GM18868 (cell line): ENCODE data around the gene PLOD3.

Experiments
- ATAC-seq: cut with Tn5 transposase; IDR thresholded peaks from one replicate; pipeline ENCODE4 v1.9.1; 2021; ENCODE audit warnings: mild to moderate bottlenecking, moderate library complexity; ENCODE audit not compliant: unreplicated experiment

The PLOD3 gene

DNA sequence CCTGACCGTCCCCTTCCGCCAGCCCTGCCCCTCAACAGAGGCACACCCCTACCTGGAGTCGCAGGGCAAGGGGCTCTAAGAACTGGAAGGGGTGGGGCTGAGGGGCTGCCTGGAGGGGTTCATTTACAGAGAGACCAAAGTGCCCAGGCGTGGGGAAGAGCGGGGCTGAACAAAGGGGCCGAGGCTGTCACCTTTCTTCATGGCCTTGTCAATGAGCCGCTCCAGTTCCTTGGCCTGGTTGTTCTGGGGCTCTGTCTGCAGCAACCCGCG is 22.5 kb upstream of the PLOD3 start:
- no peak for ATAC-seq

DNA sequence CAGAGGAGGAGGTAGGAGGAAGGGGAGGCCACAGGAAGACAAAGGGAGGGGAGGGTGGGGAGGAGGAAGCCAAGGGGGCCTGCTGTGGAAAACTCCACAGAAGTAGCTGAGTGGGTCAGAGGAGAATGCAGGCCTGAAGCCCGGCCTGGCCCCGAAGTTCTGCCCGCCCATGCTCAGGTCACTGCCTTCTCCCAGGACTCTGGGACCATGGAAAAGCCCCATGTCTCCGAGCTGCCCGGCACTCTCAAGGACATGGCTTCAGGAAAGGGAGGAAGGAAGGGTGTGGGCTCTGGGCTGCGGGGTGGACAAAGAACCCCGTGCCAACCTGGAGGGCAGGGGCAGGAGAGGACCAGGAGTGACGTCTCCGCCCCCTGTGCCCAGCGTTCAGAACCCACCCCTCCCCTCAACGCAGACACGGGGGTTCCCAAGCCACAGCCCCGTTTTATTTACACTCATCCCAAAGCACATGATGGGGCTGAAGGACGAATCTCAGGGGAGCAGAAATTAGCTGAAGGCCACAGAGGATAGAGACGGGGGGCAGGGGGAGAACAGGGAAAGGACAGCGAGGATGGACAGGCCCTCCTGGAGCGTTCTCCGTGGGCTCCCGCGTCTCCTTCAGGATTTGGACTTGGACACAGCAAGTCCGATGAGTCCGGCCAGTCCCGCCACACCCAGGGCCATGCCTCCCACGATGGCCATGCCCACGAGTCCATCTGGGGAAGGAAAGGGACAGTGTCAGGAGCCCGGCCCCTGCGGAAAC is 22.0 kb upstream of the PLOD3 start:
- ATAC-seq = no peak

DNA sequence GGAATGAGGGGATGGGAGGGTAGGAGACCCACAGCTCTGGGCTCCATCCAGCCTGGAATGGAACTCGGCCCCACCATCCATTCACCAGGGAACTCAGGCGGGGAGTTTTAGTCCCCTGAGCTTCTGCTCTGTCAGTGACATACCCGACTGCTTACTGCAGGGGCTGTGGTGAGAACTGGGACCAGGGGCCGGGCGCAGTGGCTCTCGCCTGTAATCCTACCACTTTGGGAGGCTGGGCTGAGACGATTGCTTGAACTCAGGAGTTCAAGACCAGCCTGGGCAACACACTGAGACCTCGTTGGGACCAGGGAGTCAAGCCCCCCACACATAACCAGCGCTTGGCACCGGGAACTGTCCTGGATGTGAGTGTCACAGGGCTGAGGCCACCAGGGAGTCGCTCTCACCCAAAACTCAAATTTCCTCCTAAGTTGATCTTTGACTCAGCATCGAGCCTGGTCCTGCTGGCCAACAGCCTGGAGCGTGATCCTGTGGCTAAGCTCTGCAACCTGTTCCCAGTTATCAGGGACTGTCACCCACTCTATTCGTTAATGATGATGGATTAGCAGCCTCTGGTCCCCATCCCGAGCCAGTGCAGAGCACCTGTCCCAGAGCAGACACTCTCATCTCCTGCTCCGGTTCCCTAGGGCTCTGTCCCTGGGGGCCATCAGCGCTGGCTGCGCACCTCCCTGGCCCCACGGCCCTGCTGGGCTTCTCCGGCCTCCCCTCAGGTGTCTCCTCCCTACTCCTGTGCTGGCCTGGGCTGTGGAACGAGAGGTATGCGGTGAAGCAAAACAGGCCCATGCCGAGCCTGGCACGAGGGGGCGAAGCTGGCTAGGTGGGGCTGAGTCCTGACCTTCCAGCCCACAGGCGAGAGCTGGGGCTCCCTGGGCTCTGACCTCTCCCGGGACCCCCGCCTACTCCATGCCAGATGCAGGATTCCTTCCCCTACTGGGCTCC is 21.1 kb upstream of the PLOD3 start:
- ATAC-seq = no peak

DNA sequence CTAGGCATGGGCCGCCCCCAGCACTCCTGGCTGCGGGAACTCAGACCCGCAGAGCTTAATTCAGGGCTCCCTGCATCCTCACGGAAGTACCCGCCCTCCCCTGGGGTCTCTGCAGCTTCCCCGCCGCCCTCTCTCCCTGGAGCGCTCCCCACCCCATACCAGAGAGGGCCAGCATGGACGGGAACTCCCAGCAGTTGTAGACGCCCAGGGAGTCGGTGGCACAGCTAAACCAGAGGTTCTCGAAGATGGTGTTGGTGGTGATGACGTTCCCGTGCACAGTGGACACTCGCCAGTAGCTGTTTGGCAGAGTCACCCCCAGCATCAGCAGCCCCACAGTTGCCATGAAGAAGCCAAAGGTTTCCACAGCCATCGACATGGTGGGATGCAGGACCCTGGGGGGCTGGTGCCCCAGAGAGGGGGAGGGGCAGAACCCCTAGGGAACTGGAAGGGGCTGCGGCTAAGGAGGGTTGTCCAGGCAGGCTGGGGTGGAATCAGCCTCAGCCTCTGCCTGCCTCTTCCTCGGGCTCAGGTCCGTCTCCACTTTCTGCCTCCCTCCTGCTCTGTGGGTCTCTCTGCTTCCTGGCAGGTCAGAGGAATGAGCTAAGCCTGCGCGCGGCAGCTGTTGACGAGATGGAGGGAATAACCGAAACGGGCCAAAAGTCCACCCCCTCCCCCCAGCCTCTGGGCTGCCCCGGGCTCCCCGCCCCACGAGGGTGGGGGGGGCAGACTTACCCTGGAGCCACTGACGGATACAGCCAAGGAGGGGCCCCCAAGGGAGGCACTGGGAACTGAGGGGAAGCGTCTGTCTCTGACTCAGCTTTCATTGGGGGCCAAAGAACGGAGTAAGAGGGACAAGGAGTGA is 20.1 kb upstream of the PLOD3 start, which contains the start of gene CLDN15:
Gene CLDN15 (minus strand): TSS at position 597 of the 862 bp plus-strand sequence. CDS start 221 bp downstream, at position 376.
- ATAC-seq = no peak

DNA sequence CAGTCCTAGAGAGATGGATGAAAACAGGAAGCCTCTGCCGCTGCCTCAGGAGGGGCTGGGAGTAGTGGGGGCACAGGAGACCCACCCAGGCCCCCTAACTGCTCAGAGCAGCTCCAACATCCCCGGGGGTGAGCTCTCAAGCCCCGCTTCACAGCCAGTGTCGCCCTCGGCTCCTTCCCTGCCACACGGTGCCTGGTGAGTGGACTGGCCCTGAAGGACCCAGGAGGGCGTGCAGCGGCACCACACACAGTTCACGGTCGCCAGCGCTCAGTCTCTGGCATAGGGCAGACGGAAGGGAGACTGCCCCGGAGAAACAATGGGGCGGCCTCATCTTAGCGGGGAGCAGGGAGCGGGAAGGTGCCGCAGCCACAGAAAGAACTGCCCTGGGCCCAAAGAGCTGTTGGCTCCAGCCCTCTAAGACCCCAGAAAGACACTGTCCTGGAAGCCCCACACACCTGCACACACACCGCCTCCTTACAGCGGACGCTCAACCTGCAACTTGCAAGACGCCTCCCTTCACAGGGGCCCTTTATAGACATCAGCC is 19.0 kb upstream of the PLOD3 start:
- no peak for ATAC-seq

DNA sequence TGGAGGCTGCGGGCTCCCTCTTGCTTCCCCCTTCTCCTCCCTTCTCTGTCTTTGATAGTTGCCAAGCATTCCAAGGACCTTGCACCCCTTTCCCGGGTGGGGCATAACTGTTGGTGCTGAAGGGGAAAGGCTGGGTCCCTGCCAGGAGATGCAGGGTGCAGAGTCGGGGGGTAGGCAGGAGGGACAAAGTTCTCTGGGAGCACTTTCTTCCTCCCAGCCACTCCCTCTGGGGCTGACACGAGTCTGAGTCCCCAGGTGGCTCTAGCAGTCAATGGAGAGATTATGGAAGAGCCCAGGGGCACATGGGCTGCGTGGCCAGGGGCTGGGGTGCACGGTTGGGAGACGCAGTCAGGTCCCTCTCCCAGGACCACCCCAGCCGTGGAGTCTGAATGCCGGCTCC is 18.1 kb upstream of the PLOD3 start:
- ATAC-seq = no peak

DNA sequence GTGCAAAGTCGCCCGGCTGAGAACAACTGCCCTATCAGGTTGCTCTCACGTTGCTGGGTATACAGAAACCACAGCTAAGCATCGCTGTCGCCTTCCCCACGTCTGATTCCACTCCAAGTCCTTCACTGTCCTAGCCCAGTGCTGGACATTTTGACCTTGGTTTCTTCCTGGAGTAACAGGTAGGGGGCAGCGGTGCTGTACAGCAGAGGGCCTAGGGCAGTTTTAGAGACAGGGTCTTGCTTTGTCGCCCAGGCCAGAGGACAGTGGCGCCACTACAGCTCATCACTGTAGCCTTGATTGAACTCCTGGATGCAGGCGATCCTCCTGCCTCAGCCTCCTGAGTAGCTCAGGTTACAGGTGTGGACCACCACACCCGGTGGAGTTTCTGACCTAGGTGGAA is 17.7 kb upstream of the PLOD3 start:
- ATAC-seq = no peak

DNA sequence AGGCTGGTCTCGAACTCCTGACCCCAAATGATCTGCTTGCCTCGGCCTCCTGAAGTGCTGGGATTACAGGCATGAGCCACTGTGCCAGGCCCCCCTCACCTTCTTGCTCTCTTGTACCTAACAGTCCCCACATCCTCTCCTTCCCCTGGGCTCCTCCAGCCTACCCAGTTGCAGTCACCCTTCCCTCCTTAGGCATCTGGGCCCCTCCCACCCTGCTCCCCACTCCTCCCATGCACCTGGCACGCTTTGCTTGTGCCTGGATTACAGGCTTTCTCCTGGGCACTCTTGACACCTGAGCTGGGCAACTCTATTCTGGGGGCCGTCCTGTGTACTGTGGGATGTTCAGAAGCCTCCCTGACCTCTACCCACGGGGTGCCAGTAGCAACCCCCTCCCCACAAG is 17.3 kb upstream of the PLOD3 start:
- ATAC-seq = no peak

DNA sequence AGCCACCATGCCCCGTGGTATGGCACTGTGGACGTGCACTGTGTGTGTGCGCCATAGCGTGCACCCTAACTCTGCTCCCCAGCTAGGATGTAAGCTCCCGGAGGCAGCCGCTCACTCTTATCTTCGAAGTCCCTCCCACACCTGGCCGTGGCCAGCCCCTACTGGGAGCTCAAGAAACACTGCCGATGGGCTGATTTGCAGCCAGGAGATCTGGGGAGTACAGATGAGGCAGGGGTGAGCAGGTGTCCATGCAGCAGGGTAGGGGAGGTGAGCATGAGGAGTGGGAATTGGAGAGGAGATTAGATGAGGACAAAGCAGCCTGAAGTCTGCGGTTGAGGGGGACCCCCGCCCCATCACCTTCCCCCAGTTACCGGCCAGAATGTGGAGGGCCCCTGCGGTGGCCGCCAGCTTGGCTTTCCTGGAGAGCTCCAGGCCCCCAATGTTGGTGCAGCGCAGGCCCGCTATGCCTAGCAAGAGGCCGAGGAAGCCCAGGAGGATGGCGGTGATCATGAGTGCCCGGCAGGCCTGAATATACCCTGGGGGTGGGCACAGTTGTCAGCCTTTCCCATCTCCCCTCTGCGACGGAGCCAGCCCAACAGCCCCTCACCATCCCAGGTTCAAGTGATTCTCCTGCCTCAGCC is 16.6 kb upstream of the PLOD3 start:
- ATAC-seq = no peak

DNA sequence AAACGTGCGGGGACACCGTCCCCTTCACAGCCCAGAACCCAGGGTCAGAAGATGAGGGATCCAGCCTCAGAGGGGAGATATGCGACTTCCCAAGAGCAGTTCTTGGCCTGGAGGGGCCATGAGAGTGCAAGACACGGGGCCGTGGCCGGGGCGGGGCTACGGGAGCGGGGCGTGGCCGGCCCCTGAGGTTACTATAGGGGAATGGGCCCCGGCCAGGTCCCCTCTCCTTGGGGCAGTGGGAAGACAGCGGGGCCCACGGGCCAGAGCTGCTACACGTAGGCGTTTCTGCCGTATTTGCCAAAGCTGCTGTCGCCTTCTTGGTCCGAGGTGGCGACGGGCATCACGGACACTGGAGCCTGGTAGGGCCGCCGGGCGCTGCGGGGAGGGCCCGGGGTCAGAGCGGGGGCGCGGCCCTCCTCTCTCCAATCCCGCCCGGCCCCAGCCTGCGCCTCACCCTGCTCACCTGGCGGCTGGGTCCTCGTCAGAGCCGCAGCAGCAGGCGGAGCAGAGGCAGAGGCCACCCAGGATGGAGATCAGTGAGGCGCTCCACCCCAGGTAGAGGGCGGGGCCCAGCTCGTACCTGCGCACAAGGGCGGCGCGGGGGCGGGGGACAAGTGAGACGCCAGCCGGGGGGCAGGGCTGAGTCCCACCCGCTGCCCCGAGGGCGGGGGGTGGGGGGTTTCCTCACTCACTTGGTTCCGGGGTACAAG is 14.9 kb upstream of the PLOD3 start:
- ATAC-seq = no peak

DNA sequence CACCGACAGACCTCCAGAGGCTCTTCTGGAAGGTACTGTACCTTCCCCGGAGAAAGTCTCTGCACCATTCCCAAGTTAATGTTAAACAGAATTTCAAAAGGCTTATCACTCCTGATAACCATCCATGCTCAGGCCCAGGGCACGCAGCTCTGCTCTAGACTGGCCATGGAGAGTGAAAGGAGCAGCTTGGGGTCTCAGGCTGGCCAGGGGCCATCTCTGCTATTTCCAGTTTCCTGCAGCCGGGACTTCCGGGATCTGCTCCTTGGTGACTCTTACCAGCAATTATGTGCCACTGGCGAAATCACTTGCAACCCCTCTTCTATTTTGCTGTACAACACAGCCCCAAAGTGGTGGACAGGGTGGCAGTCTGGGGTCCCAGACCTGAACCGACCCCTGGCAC is 14.3 kb upstream of the PLOD3 start:
- no peak for ATAC-seq

DNA sequence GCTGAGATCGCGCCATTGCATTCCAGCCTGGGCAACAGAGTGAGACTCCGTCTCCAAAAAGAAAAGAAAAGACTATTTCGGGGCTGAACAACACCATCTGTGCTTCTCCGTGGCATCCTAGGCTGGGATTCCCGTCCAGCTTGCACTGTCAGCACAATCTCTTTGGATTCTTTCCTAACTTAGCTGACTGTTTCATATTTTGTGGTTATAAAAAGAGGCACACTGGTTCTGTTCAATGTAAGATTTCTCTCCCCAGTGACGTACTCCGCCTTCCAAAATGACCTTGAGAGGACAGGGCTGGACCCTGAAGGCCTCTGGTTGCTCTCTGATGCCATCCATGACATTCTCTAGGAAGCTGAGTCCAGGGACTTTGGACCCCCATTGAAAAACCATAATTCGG is 9.3 kb upstream of the PLOD3 start:
- ATAC-seq = no peak

DNA sequence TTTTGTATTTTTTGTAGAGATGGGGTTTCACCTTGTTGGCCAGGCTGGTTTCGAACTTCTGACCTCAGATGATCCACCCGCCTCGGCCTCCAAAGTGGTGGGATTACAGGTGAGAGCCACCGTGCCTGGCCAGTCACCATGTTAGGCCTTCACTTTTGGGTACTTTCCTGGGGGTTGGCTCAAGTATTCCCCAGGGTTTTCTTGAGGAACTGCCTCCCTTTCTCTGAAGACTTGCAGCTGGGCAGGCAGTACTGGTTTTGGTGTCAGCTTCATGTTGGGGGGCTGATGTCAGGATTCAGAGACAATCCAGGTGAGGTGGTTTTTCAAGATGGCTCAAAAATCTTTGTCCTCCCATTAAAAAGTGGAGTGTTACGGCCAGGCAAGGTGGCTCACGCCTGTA is 8.3 kb upstream of the PLOD3 start:
- ATAC-seq = no peak

DNA sequence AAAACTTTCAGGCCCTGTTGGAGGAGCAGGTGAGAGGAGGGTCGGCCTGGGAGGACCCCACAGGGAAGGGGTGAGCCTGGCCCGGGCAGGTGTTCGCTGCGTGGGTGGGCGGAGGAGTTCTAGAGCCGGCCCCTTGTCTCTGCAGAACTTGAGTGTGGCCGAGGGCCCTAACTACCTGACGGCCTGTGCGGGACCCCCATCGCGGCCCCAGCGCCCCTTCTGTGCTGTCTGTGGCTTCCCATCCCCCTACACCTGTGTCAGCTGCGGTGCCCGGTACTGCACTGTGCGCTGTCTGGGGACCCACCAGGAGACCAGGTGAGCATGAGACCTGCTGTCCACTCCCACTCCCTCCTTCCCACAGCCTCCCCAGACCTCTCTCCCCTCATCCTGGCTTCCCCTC is 6.1 kb upstream of the PLOD3 start:
- no peak for ATAC-seq

DNA sequence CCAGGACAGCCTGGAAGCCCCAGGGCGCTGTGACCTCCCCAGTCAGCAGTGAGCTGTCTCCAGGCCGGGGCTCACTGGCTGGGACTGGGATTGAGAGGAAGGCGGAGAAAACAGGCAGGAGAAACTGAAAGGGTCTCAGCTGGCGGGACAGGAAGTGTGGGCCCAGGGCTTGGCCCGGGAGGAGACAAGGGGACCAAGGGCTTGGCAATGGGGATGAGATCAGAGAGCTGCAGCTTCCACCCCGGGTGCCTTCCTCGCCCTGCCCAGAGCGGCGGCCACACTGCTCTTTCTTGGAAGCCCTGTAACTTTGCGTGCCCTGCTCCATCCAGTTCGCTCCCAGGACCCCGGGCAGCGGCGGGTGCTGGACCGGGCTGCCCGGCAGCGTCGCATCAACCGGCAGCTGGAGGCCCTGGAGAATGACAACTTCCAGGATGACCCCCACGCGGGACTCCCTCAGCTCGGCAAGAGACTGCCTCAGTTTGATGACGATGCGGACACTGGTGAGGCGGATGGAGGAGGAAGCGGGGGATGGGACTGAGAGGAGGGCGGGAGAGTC is 5.0 kb upstream of the PLOD3 start:
- ATAC-seq = no peak

DNA sequence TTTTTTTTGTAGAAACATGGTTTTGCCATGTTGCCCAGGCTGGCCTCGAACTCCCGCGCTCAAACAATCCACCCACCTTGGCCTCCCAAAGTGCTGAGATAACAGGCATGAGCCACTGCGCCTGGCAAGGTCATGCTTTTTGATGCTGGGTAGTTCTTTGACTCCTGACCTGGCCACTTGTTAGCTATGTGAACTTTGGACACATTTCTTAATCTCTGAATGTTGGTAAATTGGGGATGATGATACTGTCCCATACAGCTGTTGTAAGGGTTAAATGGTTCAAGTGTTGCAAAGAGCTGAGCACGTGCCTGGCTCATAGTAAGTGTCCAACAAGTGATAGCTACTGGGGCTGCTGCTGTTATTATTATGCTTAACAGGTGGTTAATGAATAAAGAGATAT is 2.9 kb upstream of the PLOD3 start:
- no peak for ATAC-seq

DNA sequence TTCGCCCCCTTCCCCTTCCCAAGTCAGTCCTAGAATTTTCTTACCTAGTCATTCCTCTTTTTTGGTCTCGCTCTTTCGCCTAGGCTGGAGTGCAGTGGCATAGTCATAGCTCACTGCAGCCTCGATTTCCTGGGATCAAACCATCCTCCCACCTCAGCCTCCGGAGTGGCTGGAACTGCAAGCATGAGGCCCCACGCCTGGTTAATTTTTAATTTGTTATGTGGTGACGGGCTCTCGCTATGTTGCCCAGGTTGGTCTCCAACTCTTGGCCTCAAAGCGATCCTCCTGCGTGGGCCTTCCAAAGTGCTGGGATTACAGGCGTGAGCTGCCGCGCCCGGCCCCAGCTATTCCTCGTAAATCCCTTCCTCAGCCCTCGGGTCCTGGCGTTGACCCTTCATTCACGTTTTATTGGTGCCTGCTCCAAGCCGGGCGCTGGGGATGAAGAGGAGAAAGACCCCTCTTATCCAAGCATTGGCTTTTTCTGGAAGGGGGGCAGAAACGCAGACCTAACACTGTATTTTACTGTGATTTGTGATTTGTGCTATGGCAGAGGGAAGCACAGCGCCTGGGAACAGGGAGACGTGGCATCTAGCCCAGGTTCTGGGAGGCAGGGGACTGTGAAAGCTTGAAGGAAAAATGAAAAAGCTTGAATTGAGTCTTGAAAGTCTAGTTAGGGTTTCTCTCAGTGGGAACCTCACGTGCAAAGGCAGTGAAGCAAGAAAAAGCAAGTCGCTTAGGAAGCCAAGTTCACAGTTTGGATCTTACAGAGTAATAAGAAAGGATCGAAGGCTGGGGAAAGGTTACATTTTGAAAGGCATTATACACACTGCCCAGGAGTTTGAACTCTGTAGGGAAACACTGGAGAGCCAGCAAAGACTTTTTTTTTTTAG is 1.1 kb upstream of the PLOD3 start:
- ATAC-seq = no peak

DNA sequence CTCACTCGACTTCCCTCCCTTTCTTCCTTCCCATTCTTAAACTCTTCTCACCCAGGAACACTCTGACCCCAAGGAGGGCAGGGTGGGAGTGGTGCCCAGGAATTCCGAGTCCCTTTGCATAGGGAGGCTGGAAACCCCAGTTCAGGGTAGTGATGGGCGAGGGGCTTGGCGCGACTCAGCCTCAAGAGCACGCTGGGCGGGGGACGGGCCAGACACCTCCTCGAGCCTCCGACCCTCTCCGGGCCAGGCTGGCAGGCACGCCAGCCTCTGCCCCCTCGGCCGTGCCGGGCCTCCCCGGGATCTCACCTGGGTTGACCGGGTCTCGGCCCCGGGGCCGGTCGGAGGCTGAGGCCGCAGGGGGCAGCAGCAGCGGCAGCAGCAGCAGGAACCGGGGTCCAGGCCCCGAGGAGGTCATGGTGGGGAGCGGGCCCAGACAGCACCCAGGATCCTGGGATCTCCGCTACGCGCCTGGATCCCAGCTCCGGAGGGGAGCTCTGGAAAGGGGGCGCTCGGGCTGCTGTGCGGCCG is 457 bp downstream of the PLOD3 start:
- ATAC-seq = peak; percentile 16
